ENCODE data around the gene PAM.

The PAM gene

GRCh38 chr5:102863764-102864560 lies 108.9 kb downstream of the PAM start:
- no peak for DNase-seq

- no peak for DNase-seq
Measured at GRCh38 chr5:102865171-102865509, 110.0 kb downstream of the PAM start.

- DNase-seq: no peak
Measured at GRCh38 chr5:102865510-102866236, 110.6 kb downstream of the PAM start.

GRCh38 chr5:102866237-102866600 lies 111.1 kb downstream of the PAM start:
- no peak for DNase-seq

- no peak for DNase-seq
Measured at GRCh38 chr5:102867992-102868662, 113.0 kb downstream of the PAM start.

GRCh38 chr5:102869230-102869629 lies 114.1 kb downstream of the PAM start:
- DNase-seq: no peak

GRCh38 chr5:102873379-102873932 lies 118.4 kb downstream of the PAM start:
- DNase-seq: no peak

GRCh38 chr5:102874054-102874453 lies 118.9 kb downstream of the PAM start:
- no peak for DNase-seq

- DNase-seq: no peak
Measured at GRCh38 chr5:102875721-102876123, 120.6 kb downstream of the PAM start.

GRCh38 chr5:102876610-102877009 lies 121.5 kb downstream of the PAM start:
- DNase-seq: no peak

- no peak for DNase-seq
Measured at GRCh38 chr5:102879741-102880140, 124.6 kb downstream of the PAM start.

- no peak for DNase-seq
Measured at GRCh38 chr5:102886586-102886985, 131.5 kb downstream of the PAM start.

GRCh38 chr5:102888483-102888882 lies 133.4 kb downstream of the PAM start:
- DNase-seq: no peak

GRCh38 chr5:102889033-102889432 lies 133.9 kb downstream of the PAM start:
- no peak for DNase-seq

GRCh38 chr5:102890133-102890532 lies 135.0 kb downstream of the PAM start:
- DNase-seq: no peak

GRCh38 chr5:102891175-102891574 lies 136.1 kb downstream of the PAM start:
- no peak for DNase-seq

- DNase-seq: no peak
Measured at GRCh38 chr5:102893942-102894341, 138.8 kb downstream of the PAM start.

GRCh38 chr5:102895234-102895633 lies 140.1 kb downstream of the PAM start:
- no peak for DNase-seq

GRCh38 chr5:102895976-102896375 lies 140.9 kb downstream of the PAM start:
- DNase-seq: no peak

GRCh38 chr5:102901424-102902134 lies 146.5 kb downstream of the PAM start:
- no peak for DNase-seq

- no peak for DNase-seq
Measured at GRCh38 chr5:102902135-102902448, 147.0 kb downstream of the PAM start.

- DNase-seq: no peak
Measured at GRCh38 chr5:102902647-102903046, 147.5 kb downstream of the PAM start.
